ENCODE results near the gene CEP112.

Gene CEP112

GRCh38 chr17:65729207-65729606 is 462.7 kb downstream of the CEP112 start:
- Mint-ChIP-seq H3K36me3 (no peaks in the 10 kb centered on the region), H3K4me3 (no peak overlapping the region), H3K4me1 (no peaks in the 10 kb centered on the region), H3K9me3 (no peaks in the 10 kb centered on the region), H3K27me3 (no peaks in the 10 kb centered on the region), H3K27ac (no peak overlapping the region)
- no peak for ATAC-seq

DNA sequence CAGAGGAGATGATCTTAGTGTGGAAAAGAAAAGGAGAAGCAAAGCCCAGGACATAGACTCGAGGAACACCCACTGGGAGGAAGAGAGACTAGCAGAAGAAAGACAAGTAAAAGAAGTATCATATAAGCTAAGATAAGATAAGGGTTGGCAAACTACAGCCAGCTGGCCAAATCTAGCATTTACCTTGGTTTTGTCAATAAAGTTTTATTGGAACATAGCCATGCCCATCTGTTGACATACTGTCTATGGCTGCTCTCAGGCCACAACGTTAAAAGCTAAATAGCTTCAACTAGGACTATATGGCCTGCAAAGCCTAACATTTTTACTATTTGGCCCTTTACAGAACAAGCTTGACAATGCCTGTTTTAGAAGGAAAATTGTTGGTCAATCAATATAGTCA is 464.1 kb downstream of the CEP112 start:
- H3K4me1 Mint-ChIP-seq, result no peaks in the 10 kb centered on the region
- H3K36me3 Mint-ChIP-seq, result no peaks in the 10 kb centered on the region
- H3K27ac Mint-ChIP-seq, result no peak overlapping the region
- H3K4me3 Mint-ChIP-seq, result no peak overlapping the region
- H3K27me3 Mint-ChIP-seq, result no peaks in the 10 kb centered on the region
- no peak for ATAC-seq
- no peaks in the 10 kb centered on the region for H3K9me3 Mint-ChIP-seq

DNA sequence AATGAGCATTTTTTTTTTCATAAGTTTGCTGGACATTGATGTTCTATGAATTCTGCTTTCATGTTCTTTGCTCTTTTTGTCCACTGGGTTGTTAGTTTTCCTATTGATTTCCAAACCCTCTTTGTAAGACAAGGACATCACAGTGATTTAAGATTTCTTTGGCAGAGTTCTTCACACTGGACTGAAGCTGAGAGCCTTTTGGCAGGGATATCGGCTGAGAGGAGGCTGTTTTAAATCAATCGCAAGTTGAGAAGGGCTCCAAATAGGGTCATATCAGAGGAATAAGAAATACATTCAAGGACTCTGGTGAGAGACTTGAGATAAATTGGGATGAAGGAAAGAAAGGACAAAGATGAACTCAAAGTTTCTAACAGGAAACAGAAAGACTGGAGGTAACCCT is 464.7 kb downstream of the CEP112 start:
- Mint-ChIP-seq H3K9me3 (no peaks in the 10 kb centered on the region), H3K27ac (no peak overlapping the region), H3K4me1 (no peaks in the 10 kb centered on the region), H3K4me3 (no peak overlapping the region), H3K36me3 (no peaks in the 10 kb centered on the region), H3K27me3 (no peaks in the 10 kb centered on the region)
- no peak for ATAC-seq

- H3K36me3 Mint-ChIP-seq, result no peaks in the 10 kb centered on the region
- no peak for ATAC-seq
Observed at GRCh38 chr17:65723431-65724151, 468.3 kb downstream of the CEP112 start.

GRCh38 chr17:65718601-65719000 is 473.3 kb downstream of the CEP112 start:
- no peaks in the 10 kb centered on the region for H3K9me3 Mint-ChIP-seq
- no peak overlapping the region for H3K4me3 Mint-ChIP-seq

More at GRCh38 chr17:65723431-65724151, 468.3 kb downstream of the CEP112 start:
- Mint-ChIP-seq H3K4me1 (no peaks in the 10 kb centered on the region), H3K9me3 (no peaks in the 10 kb centered on the region), H3K4me3 (no peak overlapping the region), H3K27me3 (no peaks in the 10 kb centered on the region), H3K27ac (no peak overlapping the region)

GRCh38 chr17:65712383-65713267 is 479.3 kb downstream of the CEP112 start:
- no peaks in the 10 kb centered on the region for H3K4me1 Mint-ChIP-seq
- no peaks in the 10 kb centered on the region for H3K9me3 Mint-ChIP-seq
- H3K36me3 Mint-ChIP-seq, result no peaks in the 10 kb centered on the region
- H3K27ac Mint-ChIP-seq, result no peak overlapping the region
- no peaks in the 10 kb centered on the region for H3K27me3 Mint-ChIP-seq
- H3K4me3 Mint-ChIP-seq, result no peak overlapping the region
- ATAC-seq, result no peak

More at GRCh38 chr17:65718601-65719000, 473.3 kb downstream of the CEP112 start:
- no peaks in the 10 kb centered on the region for H3K36me3 Mint-ChIP-seq
- no peaks in the 10 kb centered on the region for H3K27me3 Mint-ChIP-seq
- H3K4me1 Mint-ChIP-seq, result no peaks in the 10 kb centered on the region
- H3K27ac Mint-ChIP-seq, result no peak overlapping the region
- no peak for ATAC-seq

GRCh38 chr17:65711671-65712276 is 480.2 kb downstream of the CEP112 start:
- no peaks in the 10 kb centered on the region for H3K36me3 Mint-ChIP-seq
- no peaks in the 10 kb centered on the region for H3K27me3 Mint-ChIP-seq
- no peak overlapping the region for H3K4me3 Mint-ChIP-seq
- ATAC-seq, result no peak
- no peak overlapping the region for H3K27ac Mint-ChIP-seq
- no peaks in the 10 kb centered on the region for H3K4me1 Mint-ChIP-seq
- H3K9me3 Mint-ChIP-seq, result no peaks in the 10 kb centered on the region

DNA sequence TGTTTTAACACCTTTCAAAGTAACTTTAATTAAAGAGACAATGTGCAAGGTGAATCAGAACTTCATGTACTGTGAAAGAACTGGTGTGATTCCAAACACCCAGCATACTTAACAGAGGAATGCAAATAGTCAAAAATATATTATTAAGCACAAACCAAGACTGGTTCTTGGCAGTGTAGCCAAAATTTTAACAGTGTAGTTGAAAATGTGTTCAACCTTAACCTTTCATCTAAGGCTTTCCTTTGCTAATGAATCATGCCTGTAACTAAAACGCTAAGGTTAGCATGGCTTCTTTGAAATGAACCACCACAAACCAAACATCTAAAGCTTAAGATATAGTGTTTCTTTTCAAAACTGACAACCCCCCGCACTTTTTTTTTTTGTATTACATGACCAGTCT is 484.2 kb downstream of the CEP112 start:
- Mint-ChIP-seq H3K27me3 (no peaks in the 10 kb centered on the region), H3K4me3 (no peak overlapping the region), H3K27ac (no peak overlapping the region), H3K36me3 (no peaks in the 10 kb centered on the region), H3K4me1 (no peaks in the 10 kb centered on the region), H3K9me3 (no peaks in the 10 kb centered on the region)
- ATAC-seq, result no peak

GRCh38 chr17:65704731-65705130 is 487.2 kb downstream of the CEP112 start:
- Mint-ChIP-seq H3K27me3 (peaks cover 15% of the 10 kb centered on the region), H3K9me3 (no peaks in the 10 kb centered on the region), H3K36me3 (no peaks in the 10 kb centered on the region), H3K4me1 (no peaks in the 10 kb centered on the region), H3K27ac (no peak overlapping the region), H3K4me3 (no peak overlapping the region)
- ATAC-seq, result no peak

GRCh38 chr17:65703891-65704290 is 488.0 kb downstream of the CEP112 start:
- Mint-ChIP-seq H3K9me3 (no peaks in the 10 kb centered on the region), H3K4me1 (no peaks in the 10 kb centered on the region), H3K27ac (no peak overlapping the region), H3K4me3 (no peak overlapping the region), H3K36me3 (no peaks in the 10 kb centered on the region), H3K27me3 (peaks cover 24% of the 10 kb centered on the region)
- ATAC-seq, result no peak

DNA sequence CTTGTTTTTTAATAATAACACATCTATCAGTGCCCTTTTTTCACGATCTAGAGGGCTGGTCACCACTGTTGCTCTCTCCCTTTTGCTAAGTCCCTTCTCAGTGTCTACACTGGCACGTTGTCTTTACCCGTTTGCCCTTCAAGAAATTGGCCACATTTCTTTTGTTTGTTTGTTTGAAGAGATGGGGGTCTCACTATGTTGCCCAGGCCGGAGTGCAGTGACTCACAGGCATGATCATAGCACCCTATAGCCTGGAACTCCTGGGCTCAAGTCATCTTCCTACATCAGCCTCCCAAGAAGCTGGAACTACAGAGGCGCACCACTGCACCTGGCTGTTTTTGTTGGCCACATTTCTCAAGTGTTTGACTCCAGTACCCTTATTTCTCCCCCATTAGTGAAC is 492.5 kb downstream of the CEP112 start:
- Mint-ChIP-seq H3K4me1 (no peaks in the 10 kb centered on the region), H3K27me3 (peaks cover 32% of the 10 kb centered on the region), H3K27ac (no peak overlapping the region), H3K36me3 (no peaks in the 10 kb centered on the region), H3K4me3 (no peak overlapping the region), H3K9me3 (no peaks in the 10 kb centered on the region)
- no peak for ATAC-seq

- H3K27ac Mint-ChIP-seq, result no peak overlapping the region
- no peaks in the 10 kb centered on the region for H3K36me3 Mint-ChIP-seq
- no peaks in the 10 kb centered on the region for H3K4me1 Mint-ChIP-seq
- H3K27me3 Mint-ChIP-seq, result peaks cover 39% of the 10 kb centered on the region
- no peaks in the 10 kb centered on the region for H3K9me3 Mint-ChIP-seq
- ATAC-seq, result no peak
- H3K4me3 Mint-ChIP-seq, result no peak overlapping the region
Observed at GRCh38 chr17:65698381-65699061, 493.4 kb downstream of the CEP112 start.

- no peaks in the 10 kb centered on the region for H3K36me3 Mint-ChIP-seq
- ATAC-seq, result no peak
- H3K9me3 Mint-ChIP-seq, result no peaks in the 10 kb centered on the region
- no peaks in the 10 kb centered on the region for H3K4me1 Mint-ChIP-seq
- H3K27me3 Mint-ChIP-seq, result peaks cover 48% of the 10 kb centered on the region
- no peak overlapping the region for H3K27ac Mint-ChIP-seq
- H3K4me3 Mint-ChIP-seq, result no peak overlapping the region
Observed at GRCh38 chr17:65697661-65698060, 494.3 kb downstream of the CEP112 start.

- no peaks in the 10 kb centered on the region for H3K36me3 Mint-ChIP-seq
- no peak for ATAC-seq
- no peak overlapping the region for H3K27ac Mint-ChIP-seq
- H3K9me3 Mint-ChIP-seq, result no peaks in the 10 kb centered on the region
- no peak overlapping the region for H3K4me3 Mint-ChIP-seq
- no peaks in the 10 kb centered on the region for H3K4me1 Mint-ChIP-seq
- H3K27me3 Mint-ChIP-seq, result peaks cover 49% of the 10 kb centered on the region
Observed at GRCh38 chr17:65696739-65697394, 495.1 kb downstream of the CEP112 start.

DNA sequence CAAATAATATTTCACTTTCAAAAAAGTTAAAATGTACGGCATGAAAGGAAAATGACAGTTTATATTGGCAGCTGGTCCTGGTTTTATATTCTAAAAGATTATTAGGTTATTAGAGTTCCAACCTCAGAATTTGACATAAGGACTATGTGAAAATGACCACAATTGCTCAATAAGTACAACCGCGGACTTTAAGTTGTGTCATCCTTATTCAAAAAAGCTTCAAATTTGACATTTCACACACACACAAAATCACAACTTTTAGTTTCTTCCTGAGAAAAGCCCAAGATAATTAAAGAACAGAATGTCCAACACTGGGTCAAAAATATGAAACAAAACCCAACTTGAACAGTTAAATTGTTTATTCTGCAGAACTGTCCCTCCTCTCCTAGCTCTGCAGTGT is 497.3 kb downstream of the CEP112 start:
- peaks cover 32% of the 10 kb centered on the region for H3K27me3 Mint-ChIP-seq

More for the DNA sequence above, 497.3 kb downstream of the CEP112 start:
- Mint-ChIP-seq H3K27ac (no peak overlapping the region), H3K4me1 (no peaks in the 10 kb centered on the region), H3K36me3 (no peaks in the 10 kb centered on the region), H3K4me3 (no peak overlapping the region), H3K9me3 (no peaks in the 10 kb centered on the region)
- ATAC-seq, result no peak

Measured in stimulated activated memory B cell treated with anti-CD40 and anti-IgM and Interleukin-4, amounts not matched to agents 10 μg/mL and 1 μg/mL and 100 μg/mL, for 72 hours (primary cell).